NCI-H128 (cell line): ENCODE measurements around the gene PLCB4.

ENCODE experiments used
- DNase-seq: peaks from one replicate; lab custom pipeline; 2025; ENCODE audit not compliant: unreplicated experiment; lab: John Stamatoyannopoulos, UW

PLCB4 gene

GRCh38 chr20:9212735-9213134 lies 143.8 kb downstream of the PLCB4 start:
- no peak for DNase-seq

- DNase-seq = no peak
Observed at GRCh38 chr20:9214685-9215084, 145.8 kb downstream of the PLCB4 start.

- DNase-seq = no peak
Observed at GRCh38 chr20:9215539-9215938, 146.7 kb downstream of the PLCB4 start.

GRCh38 chr20:9218531-9218961 lies 149.7 kb downstream of the PLCB4 start:
- DNase-seq = no peak

GRCh38 chr20:9220874-9221547 lies 152.1 kb downstream of the PLCB4 start:
- no peak for DNase-seq

GRCh38 chr20:9223296-9223695 lies 154.4 kb downstream of the PLCB4 start:
- DNase-seq = no peak

- no peak for DNase-seq
Observed at GRCh38 chr20:9225879-9226278, 157.0 kb downstream of the PLCB4 start.

GRCh38 chr20:9227896-9228615 lies 159.2 kb downstream of the PLCB4 start:
- no peak for DNase-seq

- DNase-seq = no peak
Observed at GRCh38 chr20:9228774-9229450, 160.0 kb downstream of the PLCB4 start.

GRCh38 chr20:9230406-9230805 lies 161.5 kb downstream of the PLCB4 start:
- no peak for DNase-seq

GRCh38 chr20:9233804-9234203 lies 164.9 kb downstream of the PLCB4 start:
- no peak for DNase-seq

GRCh38 chr20:9235518-9235917 lies 166.6 kb downstream of the PLCB4 start:
- no peak for DNase-seq

GRCh38 chr20:9236458-9236857 lies 167.6 kb downstream of the PLCB4 start:
- DNase-seq = no peak

- DNase-seq = no peak
Observed at GRCh38 chr20:9241232-9241692, 172.4 kb downstream of the PLCB4 start.

GRCh38 chr20:9241721-9242427 lies 173.0 kb downstream of the PLCB4 start:
- DNase-seq = no peak

- DNase-seq = no peak
Observed at GRCh38 chr20:9243986-9244385, 175.1 kb downstream of the PLCB4 start.

- no peak for DNase-seq
Observed at GRCh38 chr20:9244811-9245210, 175.9 kb downstream of the PLCB4 start.

- no peak for DNase-seq
Observed at GRCh38 chr20:9246731-9247130, 177.8 kb downstream of the PLCB4 start.

GRCh38 chr20:9250511-9250910 lies 181.6 kb downstream of the PLCB4 start:
- DNase-seq = no peak

- DNase-seq = no peak
Observed at GRCh38 chr20:9253006-9253539, 184.2 kb downstream of the PLCB4 start.

- DNase-seq = no peak
Observed at GRCh38 chr20:9255171-9255570, 186.3 kb downstream of the PLCB4 start.
